Adrenal gland (tissue), 12 donors: Measurements from ENCODE around the gene PDCD11. TPM values are rescaled to one million over a fixed set of nuclear protein-coding genes. Genes with fewer than 3 reads are reported as not detected.
A peak's percentile ranks its signal among the peaks of the same experiment; 100 is the strongest.

Source experiments
- DNase-seq, 7 donors: peaks; one replicate each; pipeline ENCODE4 v3.0.0-alpha.2; 2019 to 2020
- H3K27ac ChIP-seq, 5 donors: fragments of 200-600 bp; sonication (generic) in 4 of 5; 1 replicate in 3 of 5; 2 replicates in 2 of 5; pipeline versions ENCODE4 v1.5.1 to v1.8.0; 2016 to 2020; ENCODE audit warnings: mild to moderate bottlenecking in 1 of 5
- H3K27me3 ChIP-seq: fragments of 200-600 bp; 2 replicates; pipeline ENCODE4 v1.8.0; 2021
- H3K36me3 ChIP-seq, 2 donors: fragments of 200-600 bp; replicated peaks in 1 of 2; 1 replicate in 1 of 2; 2 replicates in 1 of 2; pipeline versions ENCODE4 v1.5.1 to v1.8.0; 2018 to 2022
- H3K4me1 ChIP-seq, 2 donors: fragments of 200-600 bp; replicated peaks in 1 of 2; 1 replicate in 1 of 2; 2 replicates in 1 of 2; pipeline versions ENCODE4 v1.5.1 to v1.8.0; 2018 to 2021
- H3K4me3 ChIP-seq, 4 donors: fragments of 200-600 bp; sonication (generic) in 3 of 4; one replicate each; pipeline ENCODE4 v1.5.1; 2016 to 2018
- H3K9me3 ChIP-seq, 3 donors: fragments of 200-600 bp; sonication (generic) in 1 of 3; replicated peaks in 1 of 3; 1 replicate in 2 of 3; 2 replicates in 1 of 3; pipeline versions ENCODE4 v1.5.1 to v1.8.0; 2016 to 2021
- POLR2A ChIP-seq, 2 donors: fragments of 450-650 bp; IDR thresholded peaks; one replicate each; pipeline ENCODE4 v1.6.1; 2017; ENCODE audit warnings: antibody characterized with exemption in 2 of 2, mild to moderate bottlenecking in 2 of 2, moderate library complexity in 1 of 2
- WGBS, 4 donors: extraction: QIAGEN DNeasy Blood & Tissue Kit in 2 of 4; methylation state at CpG; one replicate each; pipeline versions ENCODE4 v1.1.5 to v1.1.7; 2013 to 2017; 5-methylcytosine and 5-hydroxymethylcytosine counted together
- intact Hi-C, 2 donors: fragments of 100-400 bp; cut with DNase I; formaldehyde crosslinking; loops; one replicate each; pipeline versions ENCODE4 v1.14.1 to v1.15.0; 2022 to 2023
- polyA plus RNA-seq, 3 donors: library from polyadenylated mRNA; stranded (reverse); fragments of 200-250 nt in 2 of 3; fragments of 350-450 nt in 1 of 3; fragmentation: Illumina TruSeq in 1 of 3; extraction: RNeasy Lipid Tissue Mini Kit (QIAGEN cat#74804) in 1 of 3; gene quantifications; one replicate each; pipeline ENCODE4 v1.2.3, GENCODE V29; 2013 to 2014
- total RNA-seq, 9 donors: library from RNA; depleted of rRNA in 4 of 9; stranded (reverse); fragments of >200 nt in 4 of 9; fragments of 120-200 nt in 1 of 9; fragmentation: NEBNext Ultra II Directional in 1 of 9; extraction: Animal tissue kit (Norgen Biotek cat#: 25700) in 1 of 9; gene quantifications; one replicate each; pipeline versions ENCODE4 v1.1.0 to v1.2.4, GENCODE V29; 2013 to 2023
- TF ChIP-seq, protein P1 (sequence below), 6 experiments: fragments of 450-650 bp in 4 of 6; fragments of 200-600 bp in 2 of 6; sonication (generic) in 1 of 6; IDR thresholded peaks; 1 replicate in 5 of 6; 2 replicates in 1 of 6; pipeline versions ENCODE4 v1.5.1 to v1.8.0; 2016 to 2021; ENCODE audit warnings: antibody characterized with exemption in 6 of 6, mild to moderate bottlenecking in 2 of 6, moderate library complexity in 1 of 6
- donor health status: healthy with polysubstance abuse.
- donor health status: Bipolar disorder and iron deficiency.
- donor health status: DM: yes; HTN: yes; CAD: no.
- donor health status: DM: no; HTN: no; CAD: no.
- donor health status: DM: no; HTN: no; CAD: no.
- donor health status: DM: yes; HTN: yes; CAD: no.

PDCD11 gene
- total and polyA plus RNA-seq, 12 donors = 13.6 to 39.7 (median 21.2) TPM

DNA sequence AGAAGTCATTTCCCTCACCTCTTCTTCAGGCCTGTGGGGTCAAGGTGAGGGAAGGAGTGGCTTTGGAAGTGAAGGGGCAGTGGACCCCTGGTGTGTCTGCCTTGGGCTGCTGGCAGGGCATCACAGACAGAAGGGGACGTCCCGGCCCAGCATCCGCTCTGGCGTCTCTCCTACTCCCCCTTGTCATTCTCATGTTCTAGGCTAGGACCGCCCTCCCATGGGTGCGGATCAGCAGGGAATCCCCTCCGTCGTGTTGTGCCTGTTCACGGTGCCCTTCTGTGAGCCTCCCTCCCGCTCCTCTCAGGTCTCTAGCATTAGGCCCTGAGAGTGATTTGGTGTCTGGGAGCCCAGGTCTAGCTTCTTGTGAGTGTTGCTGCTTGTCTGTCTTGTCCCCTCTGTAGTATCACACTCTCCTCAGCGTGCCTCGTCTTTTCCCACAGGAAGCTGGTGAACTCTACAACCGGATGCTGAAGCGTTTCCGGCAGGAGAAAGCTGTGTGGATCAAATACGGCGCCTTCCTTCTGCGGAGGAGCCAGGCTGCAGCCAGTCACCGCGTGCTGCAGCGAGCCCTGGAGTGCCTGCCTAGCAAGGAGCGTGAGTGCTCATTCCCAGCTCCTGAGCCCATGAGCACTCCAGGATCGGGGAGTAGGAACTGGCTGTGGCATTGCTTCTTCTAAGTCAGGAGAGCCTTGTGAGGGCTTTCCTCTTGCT is 47.2 kb downstream of the PDCD11 start:
- H3K9me3 ChIP-seq = no peaks in the 10 kb centered on the region
- H3K36me3 ChIP-seq = peaks cover 0 to 83% of the 10 kb centered on the region in 2 donors
- H3K27ac ChIP-seq = peak overlapping the region in 1 of 5 donors; percentile 95
- DNase-seq = no peak
- 84 to 95% (median 92%) methylated on average over 12 to 23 of the region's 23 CpGs for WGBS, 4 donors
- H3K27me3 ChIP-seq = no peaks in the 10 kb centered on the region
- intact Hi-C loops = no loop called here
- no peak overlapping the region for H3K4me3 ChIP-seq
- H3K4me1 ChIP-seq = peaks cover 36 to 62% of the 10 kb centered on the region in 2 donors
- TF ChIP-seq, protein P1, sequence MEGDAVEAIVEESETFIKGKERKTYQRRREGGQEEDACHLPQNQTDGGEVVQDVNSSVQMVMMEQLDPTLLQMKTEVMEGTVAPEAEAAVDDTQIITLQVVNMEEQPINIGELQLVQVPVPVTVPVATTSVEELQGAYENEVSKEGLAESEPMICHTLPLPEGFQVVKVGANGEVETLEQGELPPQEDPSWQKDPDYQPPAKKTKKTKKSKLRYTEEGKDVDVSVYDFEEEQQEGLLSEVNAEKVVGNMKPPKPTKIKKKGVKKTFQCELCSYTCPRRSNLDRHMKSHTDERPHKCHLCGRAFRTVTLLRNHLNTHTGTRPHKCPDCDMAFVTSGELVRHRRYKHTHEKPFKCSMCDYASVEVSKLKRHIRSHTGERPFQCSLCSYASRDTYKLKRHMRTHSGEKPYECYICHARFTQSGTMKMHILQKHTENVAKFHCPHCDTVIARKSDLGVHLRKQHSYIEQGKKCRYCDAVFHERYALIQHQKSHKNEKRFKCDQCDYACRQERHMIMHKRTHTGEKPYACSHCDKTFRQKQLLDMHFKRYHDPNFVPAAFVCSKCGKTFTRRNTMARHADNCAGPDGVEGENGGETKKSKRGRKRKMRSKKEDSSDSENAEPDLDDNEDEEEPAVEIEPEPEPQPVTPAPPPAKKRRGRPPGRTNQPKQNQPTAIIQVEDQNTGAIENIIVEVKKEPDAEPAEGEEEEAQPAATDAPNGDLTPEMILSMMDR (IDR thresholded peaks at IDR 0.05) = no peak
- TF ChIP-seq POLR2A (IDR thresholded peaks at IDR 0.05) = no peak

DNA sequence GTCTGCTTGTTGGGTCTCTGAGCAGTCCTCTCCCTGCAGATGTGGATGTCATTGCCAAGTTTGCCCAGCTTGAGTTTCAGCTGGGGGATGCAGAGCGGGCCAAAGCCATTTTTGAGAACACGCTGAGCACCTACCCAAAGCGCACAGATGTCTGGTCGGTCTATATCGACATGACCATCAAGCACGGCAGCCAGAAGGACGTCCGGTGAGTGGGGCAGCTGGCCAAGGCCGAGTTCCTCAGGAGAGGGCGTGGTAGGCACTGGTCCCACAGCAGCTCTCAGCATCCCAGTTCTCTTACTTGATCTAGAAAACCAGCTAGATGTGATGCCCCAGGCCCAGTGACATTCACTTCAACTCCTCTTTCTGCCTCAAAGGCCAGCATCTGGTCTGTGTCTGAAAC is 48.1 kb downstream of the PDCD11 start:
- H3K36me3 ChIP-seq = peaks cover 0 to 83% of the 10 kb centered on the region in 2 donors
- intact Hi-C loops = no loop called here
- H3K9me3 ChIP-seq = no peaks in the 10 kb centered on the region
- TF ChIP-seq POLR2A (IDR thresholded peaks at IDR 0.05) = no peak
- TF ChIP-seq, protein P1 (IDR thresholded peaks at IDR 0.05) = no peak
- 52 to 77% (median 64%) methylated on average over 8 to 10 of the region's 10 CpGs for WGBS, 4 donors
- peak overlapping the region in 3 of 5 donors; percentile 93 to 96 (median 95) for H3K27ac ChIP-seq
- no peak overlapping the region for H3K4me3 ChIP-seq
- peaks cover 43 to 71% of the 10 kb centered on the region in 2 donors for H3K4me1 ChIP-seq
- no peaks in the 10 kb centered on the region for H3K27me3 ChIP-seq
- DNase-seq = no peak

DNA sequence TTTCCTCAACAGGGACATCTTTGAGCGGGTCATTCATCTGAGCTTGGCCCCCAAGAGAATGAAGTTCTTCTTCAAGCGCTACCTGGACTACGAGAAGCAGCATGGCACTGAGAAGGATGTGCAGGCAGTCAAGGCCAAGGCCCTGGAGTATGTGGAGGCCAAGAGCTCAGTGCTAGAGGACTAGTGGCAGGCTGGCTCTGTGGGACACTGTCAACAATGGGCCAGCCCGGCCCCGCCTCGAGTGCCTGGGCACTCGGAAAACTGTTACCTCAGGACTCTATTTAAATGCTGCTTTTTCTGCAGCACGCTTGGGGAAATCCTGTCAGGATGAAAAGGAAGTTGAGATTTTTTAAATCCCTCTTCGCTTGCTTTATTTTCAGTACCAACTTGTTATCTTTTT is 48.9 kb downstream of the PDCD11 start:
- H3K27ac ChIP-seq = peak overlapping the region; percentile 51 to 96 (median 93)
- DNase-seq = no peak
- 70 to 86% (median 74%) methylated on average over 6 to 9 of the region's 9 CpGs for WGBS, 4 donors
- intact Hi-C loops = no loop called here
- no peak for TF ChIP-seq POLR2A (IDR thresholded peaks at IDR 0.05)
- TF ChIP-seq, protein P1 (IDR thresholded peaks at IDR 0.05) = no peak
- peaks cover 44 to 79% of the 10 kb centered on the region in 2 donors for H3K4me1 ChIP-seq
- peaks cover 0 to 84% of the 10 kb centered on the region in 2 donors for H3K36me3 ChIP-seq
- no peaks in the 10 kb centered on the region for H3K27me3 ChIP-seq
- no peaks in the 10 kb centered on the region for H3K9me3 ChIP-seq
- H3K4me3 ChIP-seq = no peak overlapping the region

DNA sequence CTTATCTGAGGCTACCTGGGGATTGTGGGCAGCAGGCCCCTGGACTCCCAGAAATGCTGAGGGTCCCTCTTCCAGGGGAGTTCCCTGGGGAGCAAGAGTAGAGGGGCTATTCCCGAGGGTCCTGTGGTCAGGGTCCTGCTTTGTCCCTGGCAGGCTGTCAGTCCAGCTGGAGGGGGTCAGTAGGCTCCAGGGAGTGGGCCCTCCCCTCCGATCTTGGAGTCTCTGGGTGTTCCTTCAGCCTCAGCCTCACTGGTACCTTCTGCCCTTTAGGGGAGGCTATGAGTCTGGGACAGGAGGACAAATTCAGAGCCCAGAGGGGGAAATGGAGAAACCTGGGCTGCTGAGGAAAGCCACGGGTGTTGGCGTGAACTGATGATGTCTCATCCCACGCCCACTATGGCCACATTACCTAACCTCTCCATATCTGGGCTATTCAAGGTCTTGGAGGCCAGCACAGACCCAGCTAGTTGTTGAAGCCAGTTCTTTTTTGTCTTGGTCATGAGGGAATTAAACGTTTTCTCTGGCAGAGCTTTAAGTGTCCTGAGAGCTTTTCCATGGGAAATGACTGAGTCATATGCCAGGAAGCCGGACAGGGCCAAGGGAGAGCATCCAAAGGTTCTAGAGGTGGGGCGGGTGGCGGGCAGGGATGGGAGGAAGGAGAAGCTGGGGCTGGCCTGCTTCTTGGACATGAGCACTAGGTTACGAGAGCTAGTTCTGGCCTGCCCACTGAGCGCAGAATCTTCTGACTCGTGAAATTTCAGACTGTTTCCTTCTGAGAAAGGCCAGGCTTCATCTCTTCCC is 49.5 kb downstream of the PDCD11 start:
- WGBS, 4 donors = 28 to 50% (median 40%) methylated on average over 8 to 12 of the region's 12 CpGs

More for the DNA sequence above, 49.5 kb downstream of the PDCD11 start:
- Histone ChIP-seq H3K27me3 (no peaks in the 10 kb centered on the region), H3K27ac (peak overlapping the region; percentile 51 to 96 (median 93)), H3K4me3 (no peak overlapping the region), H3K4me1 (peaks cover 44 to 84% of the 10 kb centered on the region in 2 donors), H3K9me3 (no peaks in the 10 kb centered on the region), H3K36me3 (peaks cover 0 to 80% of the 10 kb centered on the region in 2 donors)
- peak; percentile 66 to 92 (median 89) for DNase-seq
- TF ChIP-seq POLR2A (IDR thresholded peaks at IDR 0.05) = peak in 1 of 2 donors; percentile 36
- TF ChIP-seq, protein P1 (IDR thresholded peaks at IDR 0.05) = no peak
- intact Hi-C loops = no loop called here
